Measurements from ENCODE around the gene AFF2.

AFF2 gene

DNA sequence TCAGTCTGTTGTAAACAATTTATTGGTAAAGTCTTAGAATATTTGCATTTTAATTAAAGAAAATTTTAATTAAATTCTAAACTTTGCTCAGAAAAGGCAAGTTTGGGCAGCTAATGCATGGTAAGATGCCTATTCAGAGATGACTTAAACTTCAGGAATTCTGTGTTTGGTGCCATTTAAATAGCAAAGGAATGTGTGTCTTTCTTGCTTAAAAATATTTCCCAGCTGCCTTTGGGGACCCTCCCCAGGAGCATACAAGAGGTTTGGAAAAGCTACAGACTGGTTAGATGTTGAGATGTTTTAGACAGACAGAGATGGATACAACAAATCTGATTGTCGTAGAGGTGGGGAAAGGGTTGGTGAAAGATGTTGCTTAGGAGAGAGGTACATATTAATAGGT, 36.5 kb downstream of the AFF2 start:
- DNase-seq (ENCODE audit: low read depth in 2 of 2), result no peak

DNA sequence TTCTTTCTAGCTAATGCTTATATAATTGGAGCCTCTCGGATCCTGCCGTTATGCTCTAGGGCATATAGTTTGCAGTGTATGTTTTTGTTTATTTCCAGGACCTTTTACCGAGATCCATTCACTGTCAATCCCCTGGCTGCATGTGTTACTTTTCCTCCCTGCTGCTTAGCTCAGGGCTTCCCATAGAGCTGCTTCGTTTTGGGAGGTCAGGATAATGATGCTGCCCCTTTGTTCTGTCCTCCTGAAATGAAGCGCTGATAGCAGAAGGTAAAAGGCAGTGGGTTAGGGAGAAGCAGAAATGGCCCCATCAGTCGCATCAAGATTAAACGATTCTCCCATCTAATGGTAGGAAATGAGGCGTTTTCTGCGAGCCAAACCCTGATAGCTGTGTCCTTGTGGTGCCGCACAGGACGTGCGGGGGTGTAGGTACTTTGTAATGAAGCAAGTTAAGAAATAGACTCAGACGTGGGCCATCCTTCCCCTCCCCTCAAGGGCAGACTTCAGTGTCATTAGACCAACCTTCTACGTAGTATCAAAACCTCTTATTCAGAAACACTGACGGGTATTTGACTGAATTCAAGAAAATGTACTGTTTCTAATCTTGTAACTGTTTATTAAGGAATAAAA, 37.3 kb downstream of the AFF2 start:
- no peak for DNase-seq (ENCODE audit: low read depth in 2 of 2)

DNA sequence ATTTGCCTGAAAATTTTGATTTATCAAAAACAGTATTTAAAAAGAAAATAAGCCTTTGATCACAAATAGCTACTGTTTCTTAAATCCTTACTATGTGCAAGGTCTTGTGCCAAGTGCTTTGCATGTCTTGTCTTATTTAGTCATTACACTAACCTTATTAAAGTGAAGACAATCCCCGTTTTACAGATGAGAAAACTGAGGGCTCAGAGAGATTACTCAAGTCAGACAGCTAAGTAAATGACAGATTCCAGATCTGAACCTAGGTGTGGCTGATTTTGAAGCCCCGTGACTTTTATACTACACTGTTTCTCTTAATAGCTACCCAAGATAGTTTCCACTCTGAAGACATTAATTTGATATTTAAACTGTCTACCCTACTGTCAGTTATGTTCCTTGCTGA, 38.2 kb downstream of the AFF2 start:
- no peak for DNase-seq (ENCODE audit: low read depth in 2 of 2)

DNA sequence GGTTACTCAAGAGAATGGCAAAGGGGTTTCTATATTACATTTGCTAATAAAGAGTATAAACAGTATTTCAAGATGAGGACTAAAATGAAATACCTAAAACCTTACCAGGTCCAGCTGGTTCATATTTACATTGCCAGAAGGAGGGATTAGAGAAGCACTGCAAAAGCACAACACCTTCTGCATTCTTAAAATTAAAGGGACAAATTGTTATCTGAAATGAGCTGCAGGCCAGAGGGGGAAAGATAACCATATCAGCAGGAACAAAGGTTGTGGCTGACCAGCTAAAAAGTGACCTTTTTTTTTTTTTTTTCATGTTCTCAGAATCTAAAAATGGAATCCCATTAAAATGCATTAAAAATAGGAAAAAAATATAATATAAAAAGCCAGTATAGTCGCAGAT, 39.7 kb downstream of the AFF2 start:
- DNase-seq (ENCODE audit: low read depth in 2 of 2), result no peak

DNA sequence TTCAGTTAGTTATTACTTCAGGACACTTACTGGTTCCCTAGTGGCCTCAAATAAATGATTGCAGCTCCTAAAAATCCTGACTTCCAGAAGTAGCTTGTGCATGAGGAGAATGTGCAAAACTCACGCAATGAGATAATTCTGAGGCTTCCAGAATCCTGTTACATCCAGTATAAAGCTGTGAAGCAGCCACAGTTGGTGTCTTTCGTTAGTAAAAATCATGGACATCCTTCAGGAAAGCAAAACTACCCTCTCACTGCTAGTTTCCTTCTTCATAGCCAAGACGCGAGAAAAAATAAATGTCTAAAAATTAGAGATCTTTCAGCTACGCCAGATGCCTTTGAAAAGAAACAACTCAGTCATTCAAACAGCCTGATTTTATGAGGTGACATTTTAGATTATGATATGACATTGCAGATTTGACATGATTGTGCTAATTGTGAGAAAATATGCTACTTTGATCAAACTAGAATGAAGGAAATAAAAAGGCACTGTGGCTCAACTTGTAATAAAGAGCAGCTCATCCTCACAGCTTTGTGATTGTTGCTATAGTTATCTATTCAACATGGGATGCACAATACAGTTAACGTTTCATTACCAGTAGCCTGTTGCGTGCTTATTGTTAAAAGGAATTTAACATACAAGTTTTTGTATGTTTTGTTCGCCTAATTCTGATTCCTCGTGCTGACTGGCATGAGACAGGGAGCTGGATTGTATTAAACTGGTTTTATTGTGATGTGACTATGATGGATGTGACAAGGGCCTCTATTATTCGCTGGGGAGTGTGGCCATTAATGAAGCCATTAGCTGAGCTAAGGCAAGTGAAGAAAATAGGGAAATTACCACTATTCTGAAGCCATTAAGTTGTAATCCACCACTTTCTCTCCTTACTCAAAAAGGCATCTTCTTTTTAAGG, 40.5 kb downstream of the AFF2 start:
- no peak for DNase-seq (ENCODE audit: low read depth in 2 of 2)

DNA sequence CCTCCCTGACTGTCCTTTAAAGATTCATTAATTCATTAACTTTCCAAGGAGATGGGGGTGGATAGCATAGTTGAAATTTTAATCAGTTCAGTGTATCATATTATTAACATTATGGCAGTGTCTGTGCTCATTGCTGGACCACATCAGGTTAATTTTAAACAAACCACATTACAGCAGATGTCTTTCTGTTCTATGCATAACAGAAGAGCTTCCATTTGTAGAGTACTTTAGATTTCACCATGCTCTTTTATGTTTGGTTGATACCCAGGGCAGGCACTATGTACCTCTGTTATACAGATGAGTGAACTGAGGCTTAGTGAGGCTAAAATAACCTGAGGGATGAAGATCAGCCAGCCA, 41.1 kb downstream of the AFF2 start:
- no peak for DNase-seq (ENCODE audit: low read depth in 2 of 2)

DNA sequence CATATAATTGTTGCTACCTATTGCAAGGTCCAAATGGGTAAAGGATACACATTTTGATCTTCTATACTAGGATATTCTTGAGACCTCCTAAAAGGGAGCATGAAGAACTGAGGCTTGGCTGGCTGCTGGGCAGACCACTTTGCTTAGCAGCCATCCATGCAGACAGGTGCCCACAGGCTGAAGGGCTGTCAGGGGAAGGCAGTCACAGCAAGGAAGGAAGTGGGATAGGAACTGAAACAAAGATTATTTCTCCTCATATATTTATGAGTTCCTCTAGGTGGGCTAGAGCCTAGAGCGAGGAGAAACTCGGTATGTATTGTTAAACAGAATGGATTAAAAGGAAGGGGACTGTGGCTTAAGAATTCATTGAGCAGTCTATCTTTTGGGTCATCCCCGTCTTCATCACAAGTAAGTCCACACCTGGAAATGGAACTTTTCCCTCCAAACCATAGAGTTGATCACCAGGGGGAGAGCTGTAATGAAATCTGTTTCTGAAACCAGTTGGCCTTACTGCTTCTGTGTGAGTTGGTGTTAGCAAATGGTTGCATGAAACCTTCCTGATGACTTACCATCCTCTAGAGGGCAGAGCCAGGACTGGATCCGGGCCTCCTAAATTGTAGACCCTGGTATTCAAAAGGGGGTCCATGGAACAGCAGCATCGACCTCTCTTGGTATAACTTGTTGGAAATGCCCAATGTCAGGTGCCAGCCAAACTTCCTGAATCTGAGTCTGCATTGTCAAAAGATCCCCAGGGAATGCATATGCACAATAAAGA, 42.3 kb downstream of the AFF2 start:
- DNase-seq (ENCODE audit: low read depth in 2 of 2), result no peak

DNA sequence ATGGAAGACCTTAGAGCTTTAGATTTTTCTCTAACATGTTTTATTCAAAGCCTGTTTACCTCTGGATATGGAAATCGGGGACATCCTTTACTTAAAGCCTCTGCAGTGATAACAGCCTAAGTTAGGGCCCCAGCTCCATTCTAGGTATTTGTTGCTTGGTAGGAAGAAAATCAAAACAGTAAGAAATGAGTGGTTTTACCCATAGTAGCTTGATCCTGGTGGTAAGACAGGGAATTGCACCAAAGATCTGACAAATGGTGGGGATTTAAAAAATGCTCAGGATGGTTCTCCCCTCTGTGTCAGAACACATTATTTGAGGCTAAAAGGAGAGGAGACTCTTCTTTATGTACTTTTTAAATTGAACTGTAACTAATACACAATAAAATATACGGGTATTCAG, 52.4 kb downstream of the AFF2 start:
- DNase-seq (ENCODE audit: low read depth in 2 of 2), result no peak

DNA sequence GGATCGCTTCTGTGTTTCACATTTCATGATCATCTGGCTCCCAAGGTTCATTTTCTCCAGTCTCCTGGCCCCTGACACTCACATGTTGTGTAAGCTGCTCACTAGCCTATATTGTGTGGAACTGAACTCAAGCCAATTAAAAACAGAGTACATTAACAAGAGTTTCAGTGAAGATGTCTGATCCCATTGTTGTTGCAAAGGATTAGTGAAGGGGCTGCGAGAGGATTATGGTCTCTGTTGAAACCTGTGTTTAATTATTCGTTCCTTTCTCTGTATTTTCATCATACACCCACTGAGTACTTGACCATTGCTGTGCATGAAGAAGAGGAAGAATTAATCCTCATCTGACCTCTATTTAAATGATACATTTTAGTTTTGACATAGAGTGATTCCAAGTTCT, 54.7 kb downstream of the AFF2 start:
- no peak for DNase-seq (ENCODE audit: low read depth in 2 of 2)

DNA sequence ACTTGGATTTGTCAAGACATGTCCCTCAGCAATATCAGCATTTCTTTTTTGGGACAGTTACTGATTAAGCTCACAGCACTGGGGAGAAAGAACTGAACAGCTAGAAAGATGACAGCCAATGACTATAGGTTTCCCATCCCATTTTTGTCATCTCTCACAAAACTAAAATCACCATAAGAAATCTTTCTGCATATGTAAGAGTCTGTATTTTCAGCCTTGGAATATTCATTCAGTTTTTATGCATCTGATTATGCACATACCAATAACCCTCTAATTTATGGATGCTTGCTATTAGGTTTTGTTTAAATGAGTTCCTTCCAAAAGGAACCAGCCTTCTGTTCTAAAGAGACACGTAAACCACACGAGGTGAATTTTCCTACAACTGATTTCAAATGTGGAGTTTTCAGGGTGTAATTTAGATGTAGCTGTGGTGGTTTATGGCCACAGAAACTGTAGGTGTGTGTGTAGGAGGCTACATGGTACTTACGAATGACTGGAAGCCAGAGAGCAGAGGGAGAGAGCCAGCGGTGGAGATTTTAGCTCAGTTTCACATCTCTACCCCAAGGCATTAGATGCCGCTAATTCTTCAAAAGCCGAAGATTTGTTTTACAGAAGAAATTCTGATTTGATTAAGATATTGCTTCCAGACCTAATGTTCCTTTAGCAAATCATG, 55.3 kb downstream of the AFF2 start:
- no peak for DNase-seq (ENCODE audit: low read depth in 2 of 2)

DNA sequence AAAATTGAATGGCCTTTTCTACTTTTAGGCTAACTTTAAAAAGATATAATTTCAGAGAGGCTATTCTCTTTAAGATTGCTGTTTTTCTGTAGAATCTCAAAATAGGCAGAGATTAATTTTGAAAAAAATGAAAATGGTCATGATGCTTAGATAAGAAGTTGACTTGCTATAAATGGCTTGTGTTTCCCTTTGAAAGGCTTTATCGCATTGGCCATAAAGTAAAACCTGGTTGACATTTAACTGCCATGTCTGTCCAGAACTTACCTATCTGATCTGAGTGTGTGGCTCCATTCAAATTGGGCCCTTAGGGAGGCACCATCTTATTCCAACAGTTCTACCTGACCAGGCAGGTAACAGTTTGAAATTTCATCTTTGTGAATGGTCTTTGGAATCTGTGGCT, 56.1 kb downstream of the AFF2 start:
- no peak for DNase-seq (ENCODE audit: low read depth in 2 of 2)

DNA sequence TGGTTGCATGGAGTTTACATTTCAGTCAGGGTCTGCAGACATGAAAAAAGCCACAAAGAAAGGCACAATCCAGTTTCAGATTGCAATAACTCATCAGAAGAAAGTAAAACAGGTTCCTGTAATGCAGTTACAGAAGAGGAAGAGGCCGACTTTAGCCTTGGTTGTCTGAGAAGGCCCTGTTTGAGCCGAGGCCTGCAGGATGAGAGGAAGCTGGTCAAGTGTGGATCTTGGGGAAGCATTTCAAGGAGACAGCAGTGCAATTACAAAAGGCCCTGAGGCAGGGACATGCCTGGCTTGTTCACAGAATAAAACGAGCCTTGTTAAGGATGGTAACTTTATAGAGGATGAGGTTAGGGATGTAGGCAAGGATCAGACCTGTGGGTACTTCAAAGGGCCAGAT, 62.4 kb downstream of the AFF2 start:
- no peak for DNase-seq (ENCODE audit: low read depth in 2 of 2)

DNA sequence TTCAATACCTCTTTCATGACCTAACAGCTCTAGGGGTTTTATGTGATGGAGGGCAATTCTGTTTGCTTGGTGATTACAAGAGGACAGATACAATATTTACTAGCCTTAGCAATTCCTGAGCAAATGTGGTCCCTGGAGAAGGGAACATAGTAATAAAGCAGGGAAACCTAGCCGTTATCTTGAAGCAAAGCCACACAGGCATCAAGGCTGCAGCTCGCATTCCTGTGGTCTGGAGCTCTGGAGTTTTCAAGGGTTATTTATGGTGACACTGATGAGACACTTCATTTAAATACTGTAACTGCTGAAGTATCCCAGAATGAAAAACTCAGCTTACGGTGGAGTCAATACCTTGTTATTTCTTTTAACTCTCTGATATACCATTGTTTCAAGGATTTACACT, 66.8 kb downstream of the AFF2 start:
- DNase-seq (ENCODE audit: low read depth in 2 of 2), result no peak

DNA sequence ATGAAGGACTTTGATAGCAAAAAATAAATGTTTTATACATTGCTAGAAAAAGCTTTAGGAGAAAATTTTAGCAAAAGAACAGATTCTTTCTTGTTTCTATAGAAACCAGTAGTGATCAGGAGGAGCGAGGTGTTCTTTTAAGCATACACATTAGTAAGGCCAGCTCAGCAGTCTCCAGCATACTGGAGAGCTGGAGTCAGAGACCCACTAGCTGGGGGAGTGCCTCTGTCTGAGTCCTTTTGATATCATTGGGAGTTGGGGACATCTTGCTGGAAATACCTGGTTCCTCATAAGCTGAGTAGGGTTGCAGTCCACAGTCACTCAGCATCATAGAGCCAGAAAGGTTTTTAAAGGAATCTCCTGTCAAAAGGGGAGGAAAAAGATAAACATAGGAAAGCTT, 67.4 kb downstream of the AFF2 start:
- DNase-seq (ENCODE audit: low read depth in 2 of 2), result no peak

DNA sequence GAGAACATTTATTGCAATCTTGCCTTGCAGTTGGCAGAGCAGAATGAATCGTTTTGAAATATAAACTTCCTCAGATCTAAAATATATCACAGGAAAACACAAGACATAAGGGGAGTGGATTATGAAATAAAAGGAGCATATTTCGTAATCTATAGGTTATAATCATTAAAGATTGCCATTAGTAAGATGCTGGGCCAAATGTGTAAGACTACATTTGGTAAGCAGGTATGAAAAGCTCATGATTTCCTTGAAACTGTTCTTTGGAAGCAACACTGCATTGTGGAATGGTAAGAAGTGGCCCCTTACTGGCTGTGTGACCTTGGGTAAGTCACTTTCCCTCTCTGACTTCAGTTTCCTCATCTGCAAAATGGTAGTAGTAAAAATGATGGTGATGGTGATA, 68.3 kb downstream of the AFF2 start:
- no peak for DNase-seq (ENCODE audit: low read depth in 2 of 2)

DNA sequence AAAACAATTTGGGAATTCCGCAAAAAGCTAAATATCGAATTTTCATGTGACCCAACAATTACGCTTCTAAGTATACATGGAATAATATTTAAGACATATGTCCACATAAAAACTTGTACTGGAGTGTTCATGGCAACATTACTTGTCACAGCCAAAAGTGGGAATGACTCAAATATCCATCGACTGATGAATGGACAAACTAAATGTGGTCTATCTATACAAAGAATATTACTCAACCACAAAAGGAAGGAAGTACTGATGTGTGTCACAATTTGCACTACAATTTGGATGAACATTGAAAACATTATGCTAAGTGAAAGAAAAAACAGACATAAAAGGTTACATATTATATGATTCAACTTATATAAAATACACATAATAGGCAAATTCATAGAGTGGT, 71.9 kb downstream of the AFF2 start:
- no peak for DNase-seq (ENCODE audit: low read depth in 2 of 2)

DNA sequence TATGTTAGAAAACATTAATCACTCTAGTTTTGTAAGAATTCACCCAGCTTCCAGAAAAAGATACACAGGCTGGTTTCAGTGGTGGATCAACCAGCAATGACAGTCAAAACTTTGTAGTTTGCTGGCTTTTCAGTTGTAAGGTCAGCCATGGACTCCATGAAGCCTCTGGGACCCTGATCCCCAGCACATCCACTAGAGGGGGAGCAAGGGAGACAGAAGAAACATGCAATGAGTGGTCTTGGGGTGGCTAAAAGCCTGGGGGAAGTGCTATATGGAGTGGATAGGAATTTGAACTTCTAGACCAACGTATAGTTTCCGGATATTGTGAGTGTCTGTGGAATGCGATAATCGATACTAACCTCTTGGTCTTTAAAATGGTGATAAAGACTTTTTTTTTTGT, 72.7 kb downstream of the AFF2 start:
- DNase-seq (ENCODE audit: low read depth in 2 of 2), result no peak

DNA sequence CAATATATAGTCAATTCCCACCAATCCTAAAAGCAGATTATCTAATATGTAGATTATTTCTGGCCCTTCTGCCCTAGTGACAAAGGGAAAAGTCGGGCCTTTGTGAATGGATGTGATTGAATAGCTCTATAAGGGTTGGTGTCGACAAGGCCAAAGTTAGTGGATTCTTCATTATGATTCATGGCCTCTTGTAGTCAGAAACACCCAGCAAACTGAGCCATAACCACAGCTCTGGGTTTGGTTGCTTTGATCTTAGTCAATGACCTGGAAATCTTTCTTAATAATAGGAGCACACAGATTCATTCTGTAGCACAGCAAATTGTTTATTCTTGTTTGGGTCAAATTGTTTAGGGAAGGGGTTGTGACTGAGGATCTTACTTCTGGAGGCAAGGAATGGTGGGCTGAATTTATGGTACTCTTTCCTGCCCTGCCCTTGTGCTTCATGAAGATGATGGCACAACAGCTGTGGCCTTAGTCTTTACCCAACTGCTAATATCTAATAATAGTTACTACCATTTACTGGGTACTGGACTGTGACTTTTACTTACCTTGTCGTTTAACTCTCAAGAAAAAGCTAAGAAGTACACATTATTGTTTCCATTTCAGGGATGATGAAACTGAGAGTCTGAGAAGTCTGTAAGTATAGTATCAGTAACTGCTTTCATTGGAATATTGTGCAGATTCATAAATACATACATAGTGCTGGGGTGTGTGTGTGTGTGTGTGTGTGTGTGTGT, 74.0 kb downstream of the AFF2 start:
- DNase-seq (ENCODE audit: low read depth in 2 of 2), result no peak

DNA sequence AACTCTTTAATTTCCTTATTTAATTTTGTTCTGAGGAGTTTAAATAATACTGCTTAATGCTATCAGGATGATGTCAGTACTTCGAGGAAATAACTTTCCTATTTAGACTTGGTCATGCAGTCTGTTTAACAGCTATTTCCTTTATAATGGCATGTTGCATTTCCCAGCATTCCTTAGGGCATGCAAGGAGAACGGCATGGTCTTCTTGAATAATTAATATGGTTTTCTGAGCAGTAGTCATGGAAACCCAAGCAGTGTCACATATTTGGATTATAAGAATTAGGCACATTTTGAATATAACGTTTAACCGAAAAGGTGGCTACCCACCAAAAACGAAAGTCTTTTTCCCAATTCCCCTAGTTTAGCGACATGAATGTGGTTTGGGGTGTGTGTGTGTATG, 76.0 kb downstream of the AFF2 start:
- no peak for DNase-seq (ENCODE audit: low read depth in 2 of 2)

DNA sequence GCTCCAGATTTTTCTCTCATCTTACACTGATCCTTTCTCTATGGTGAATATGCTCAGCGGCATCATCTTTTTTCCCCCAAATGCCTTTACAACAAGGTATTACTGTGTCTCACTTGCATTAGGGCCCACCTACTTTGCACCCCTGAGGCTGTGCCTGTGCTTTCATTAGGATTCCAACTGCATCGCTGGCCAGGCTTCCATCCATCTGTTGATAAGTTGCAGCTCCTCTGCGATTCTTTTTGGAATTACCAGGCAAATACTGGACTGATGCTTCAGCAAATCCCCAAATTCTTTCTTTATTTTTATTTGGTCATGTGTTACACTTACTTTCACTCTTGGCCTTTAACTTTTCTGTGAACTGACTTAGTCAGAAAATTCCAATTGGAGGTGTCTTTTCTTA, 77.3 kb downstream of the AFF2 start:
- no peak for DNase-seq (ENCODE audit: low read depth in 2 of 2)

DNA sequence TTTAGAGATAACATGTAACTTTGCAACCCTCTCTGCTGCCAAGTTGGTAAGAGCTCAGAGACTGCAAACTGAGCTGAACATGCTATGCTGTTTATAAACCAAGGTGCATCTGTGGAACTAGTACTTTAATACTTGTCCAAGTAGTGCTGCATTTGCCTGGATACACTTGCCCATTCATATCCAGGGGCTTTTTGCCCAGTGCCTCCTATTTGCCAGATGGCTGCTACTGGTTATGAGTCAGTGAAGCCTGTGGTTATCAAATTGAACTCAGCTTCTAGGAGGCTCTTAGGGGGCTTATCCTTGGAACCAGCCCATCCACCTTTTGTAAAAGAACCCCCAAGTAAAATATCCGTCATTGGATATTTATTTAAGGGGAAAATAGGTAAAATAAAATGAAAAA, 79.6 kb downstream of the AFF2 start:
- no peak for DNase-seq (ENCODE audit: low read depth in 2 of 2)

DNA sequence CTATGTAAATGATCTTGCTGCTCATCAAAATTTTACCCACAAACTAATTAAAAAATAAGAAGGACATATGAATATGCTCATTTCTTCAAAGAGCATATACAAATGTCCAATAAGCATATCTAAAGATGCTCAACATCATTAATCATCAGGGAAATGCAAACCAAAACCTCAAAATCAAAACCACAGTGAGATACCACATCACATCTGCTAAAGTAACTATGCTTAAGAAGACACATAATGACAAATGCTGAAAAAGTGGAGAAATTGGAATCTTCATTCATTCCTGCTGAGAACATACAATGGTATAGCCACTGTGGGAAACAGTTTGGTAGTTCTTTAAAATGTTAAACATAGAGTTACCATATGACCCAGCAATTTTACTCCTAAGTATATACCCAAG, 81.9 kb downstream of the AFF2 start:
- no peak for DNase-seq (ENCODE audit: low read depth in 2 of 2)
